AG09309 (cell line): ENCODE results near the gene LYPD5.
A peak's percentile ranks its signal among the peaks of the same experiment; 100 is the strongest.

Experiments used
- DNase-seq: peaks from one replicate; pipeline ENCODE4 v3.0.0-alpha.2; 2010; ENCODE audit warnings: low read depth
- H3K4me3 ChIP-seq: 2 replicates; pipeline ENCODE4 v1.5.1; 2011; ENCODE audit warnings: mild to moderate bottlenecking, low read depth, low read length, moderate library complexity; ENCODE audit not compliant: control insufficient read depth
- CTCF ChIP-seq: IDR thresholded peaks from 2 replicates; pipeline ENCODE4 v1.5.1; 2011; ENCODE audit warnings: mild to moderate bottlenecking, low read depth, low read length, inconsistent platforms; ENCODE audit not compliant: insufficient read depth, control insufficient read depth; ENCODE audit errors: missing control alignments

The LYPD5 gene

GRCh38 chr19:43804432-43804831, 2.2 kb upstream of the LYPD5 start:
- no peak for DNase-seq
- TF ChIP-seq CTCF: no peak
- H3K4me3 ChIP-seq: no peak overlapping the region

GRCh38 chr19:43799502-43800142, 2.6 kb downstream of the LYPD5 start:
- DNase-seq: no peak
- no peak overlapping the region for H3K4me3 ChIP-seq
- no peak for TF ChIP-seq CTCF

GRCh38 chr19:43798546-43799409, 3.5 kb downstream of the LYPD5 start:
- TF ChIP-seq CTCF: no peak
- peak overlapping the region; percentile 49 for H3K4me3 ChIP-seq
- DNase-seq: no peak

GRCh38 chr19:43798026-43798545, 4.2 kb downstream of the LYPD5 start:
- H3K4me3 ChIP-seq: peak overlapping the region; percentile 49
- no peak for DNase-seq
- no peak for TF ChIP-seq CTCF

GRCh38 chr19:43797556-43797955, 4.7 kb downstream of the LYPD5 start:
- TF ChIP-seq CTCF: no peak
- no peak for DNase-seq
- no peak overlapping the region for H3K4me3 ChIP-seq

- TF ChIP-seq CTCF: no peak
- DNase-seq: no peak
- no peak overlapping the region for H3K4me3 ChIP-seq
These were observed 5.1 kb downstream of the LYPD5 start for GRCh38 chr19:43797118-43797517.
